HCT116 (cell line): ENCODE data around the gene TEX54. TPM values are rescaled to one million over a fixed set of nuclear protein-coding genes. Genes with fewer than 3 reads are reported as not detected.
A peak's percentile ranks its signal among the peaks of the same experiment; 100 is the strongest.

ENCODE experiments used
- ATAC-seq: fragments of 200-7000 bp; cut with Tn5 transposase; 2 replicates; pipeline ENCODE4 v1.9.1; 2020; ENCODE audit warnings: mild to moderate bottlenecking, moderate library complexity
- BruUV-seq: library from RNA; stranded (reverse); fragments of 400-500 nt; replicated peaks from 2 replicates; lab custom pipeline; 2021; lab: Mats Ljungman, UMichigan
- CTCF ChIA-PET: fragments of 300-600 bp; sonication (Branson Sonifier 250); formaldehyde crosslinking; loops from one replicate; lab custom pipeline; 2021; ENCODE audit warnings: antibody characterized with exemption; lab: Charles Lee
- POLR2A ChIA-PET: fragments of 300-600, 350-600 bp; sonication (Branson Sonifier 250); formaldehyde crosslinking; loops from one replicate; lab custom pipeline; 2021; ENCODE audit warnings: antibody characterized with exemption; lab: Charles Lee
- RAD21 ChIA-PET, 2 experiments: fragments of 300-600 bp; sonication (Branson Sonifier 250); formaldehyde crosslinking; loops; one replicate each; lab custom pipeline; 2023; ENCODE audit warnings: low total read pairs in 2 of 2; ENCODE audit not compliant: uncharacterized antibody in 2 of 2, unreplicated experiment in 2 of 2, low non-redundant PET in 1 of 2; lab: Charles Lee
- DNase-seq: peaks from one replicate; pipeline ENCODE4 v3.0.0-alpha.2; 2010; ENCODE audit warnings: low read depth, low spot score
- H2AFZ ChIP-seq: fragments of 200-600 bp; shearing (Covaris generic), sonication (generic); 2 replicates; pipeline ENCODE4 v1.6.1; 2017; ENCODE audit warnings: low read depth, mixed run types, mixed read lengths, antibody characterized with exemption, low read length; ENCODE audit not compliant: poor library complexity, severe bottlenecking
- H3K27ac ChIP-seq: 2 replicates; pipeline ENCODE4 v1.5.1; 2012; ENCODE audit warnings: low read depth, low read length
- H3K27me3 ChIP-seq: fragments of 200-600 bp; sonication (generic); 2 replicates; pipeline ENCODE4 v1.6.1; 2016; ENCODE audit warnings: mixed run types, low read length, mixed read lengths; ENCODE audit not compliant: insufficient read depth
- H3K36me3 ChIP-seq, 2 experiments: fragments of 200-500 bp in 1 of 2; fragments of 200-600 bp in 1 of 2; sonication (Bioruptor generic) in 1 of 2; sonication (generic) in 1 of 2; 2 replicates each; pipeline versions ENCODE4 v1.5.1 to v1.6.1; 2014 to 2016; ENCODE audit warnings: low read length in 2 of 2, inconsistent platforms in 1 of 2, mixed read lengths in 1 of 2, mixed run types in 1 of 2; ENCODE audit not compliant: insufficient read depth in 2 of 2, control insufficient read depth in 1 of 2
- H3K4me1 ChIP-seq, 2 experiments: fragments of 200-600 bp in 1 of 2; sonication (generic) in 1 of 2; 2 replicates each; pipeline versions ENCODE4 v1.5.1 to v1.6.1; 2012 to 2017; ENCODE audit warnings: low read length in 2 of 2, inconsistent platforms in 1 of 2, mild to moderate bottlenecking in 1 of 2, mixed read lengths in 1 of 2, mixed run types in 1 of 2, moderate library complexity in 1 of 2; ENCODE audit not compliant: insufficient read depth in 2 of 2, control insufficient read depth in 1 of 2
- H3K4me2 ChIP-seq: fragments of 200-600 bp; sonication (generic); 2 replicates; pipeline ENCODE4 v1.6.1; 2017; ENCODE audit warnings: mixed run types, low read length, mixed read lengths
- H3K4me3 ChIP-seq, 2 experiments: fragments of 200-600 bp in 1 of 2; sonication (generic) in 1 of 2; replicated peaks in 1 of 2; 2 replicates each; pipeline ENCODE4 v1.5.1; 2011 to 2016; ENCODE audit warnings: low read length in 2 of 2, control low read depth in 1 of 2, low read depth in 1 of 2, mild to moderate bottlenecking in 1 of 2, mixed read lengths in 1 of 2, mixed run types in 1 of 2
- H3K79me2 ChIP-seq: fragments of 200-600 bp; sonication (generic); 2 replicates; pipeline ENCODE4 v1.6.1; 2017; ENCODE audit warnings: mild to moderate bottlenecking, mixed run types, low read length, moderate library complexity, mixed read lengths; ENCODE audit not compliant: insufficient read depth
- H3K9ac ChIP-seq: fragments of 200-600 bp; sonication (generic); 2 replicates; pipeline ENCODE4 v1.6.1; 2016; ENCODE audit warnings: low read length, mixed read lengths
- H3K9me2 ChIP-seq: fragments of 200-600 bp; sonication (generic), shearing (Covaris generic); 2 replicates; pipeline ENCODE4 v1.6.1; 2017; ENCODE audit warnings: mixed run types, mild to moderate bottlenecking, moderate library complexity; ENCODE audit not compliant: insufficient read depth
- H3K9me3 ChIP-seq, 2 experiments: fragments of 200-500 bp in 1 of 2; fragments of 200-600 bp in 1 of 2; sonication (Bioruptor generic) in 1 of 2; sonication (generic) in 1 of 2; 2 replicates each; pipeline ENCODE4 v1.6.1; 2014 to 2017; ENCODE audit warnings: low read length in 2 of 2, mixed read lengths in 2 of 2, inconsistent platforms in 1 of 2, low read depth in 1 of 2, mild to moderate bottlenecking in 1 of 2, mixed run types in 1 of 2, moderate library complexity in 1 of 2; ENCODE audit not compliant: control insufficient read depth in 1 of 2, insufficient read depth in 1 of 2
- H4K20me1 ChIP-seq: fragments of 200-600 bp; sonication (generic), shearing (Covaris generic); 2 replicates; pipeline ENCODE4 v1.6.1; 2017; ENCODE audit warnings: mixed run types, mild to moderate bottlenecking, moderate library complexity; ENCODE audit not compliant: insufficient read depth
- CEBPB ChIP-seq: IDR thresholded peaks from 2 replicates; pipeline ENCODE4 v1.6.1; 2012; ENCODE audit warnings: low read depth
- CTCF ChIP-seq, 3 experiments: fragments of 200-600 bp in 1 of 3; sonication (generic) in 1 of 3; IDR thresholded peaks in 2 of 3; conservative IDR thresholded peaks in 1 of 3; 2 replicates each; pipeline ENCODE4 v1.5.1; 2012 to 2017; ENCODE audit warnings: low read depth in 2 of 3, low read length in 2 of 3, antibody characterized with exemption in 1 of 3, borderline replicate concordance in 1 of 3, control low read depth in 1 of 3, mild to moderate bottlenecking in 1 of 3, mixed read lengths in 1 of 3, mixed run types in 1 of 3, moderate library complexity in 1 of 3; ENCODE audit not compliant: insufficient read depth in 1 of 3
- EGR1 ChIP-seq: IDR thresholded peaks from 2 replicates; pipeline ENCODE4 v1.6.1; 2012; ENCODE audit warnings: low read depth
- ELF1 ChIP-seq: IDR thresholded peaks from 2 replicates; pipeline ENCODE4 v1.6.1; 2012; ENCODE audit warnings: low read depth, borderline replicate concordance
- EZH2 ChIP-seq: fragments of 200-600 bp; sonication (generic); IDR thresholded peaks from 2 replicates; pipeline ENCODE4 v1.6.1; 2017; ENCODE audit warnings: antibody characterized with exemption, mixed run types
- EZH2phosphoT487 ChIP-seq: fragments of 200-600 bp; IDR thresholded peaks from 2 replicates; pipeline ENCODE4 v1.6.1; 2018; ENCODE audit warnings: antibody characterized with exemption, borderline replicate concordance
- MAX ChIP-seq: IDR thresholded peaks from 2 replicates; pipeline ENCODE4 v1.6.1; 2012
- POLR2A ChIP-seq: IDR thresholded peaks from 2 replicates; pipeline ENCODE4 v1.7.0; 2011; ENCODE audit warnings: borderline replicate concordance; ENCODE audit not compliant: insufficient read depth, insufficient read length; ENCODE audit errors: extremely low read depth
- POLR2AphosphoS5 ChIP-seq: IDR thresholded peaks from 2 replicates; pipeline ENCODE4 v1.6.1; 2011; ENCODE audit warnings: mild to moderate bottlenecking, low read depth, low read length, moderate library complexity
- SIN3A ChIP-seq: IDR thresholded peaks from 2 replicates; pipeline ENCODE4 v1.6.1; 2012; ENCODE audit warnings: low read depth
- SP1 ChIP-seq: IDR thresholded peaks from 2 replicates; pipeline ENCODE4 v1.6.1; 2012; ENCODE audit warnings: low read depth
- TCF7L2 ChIP-seq: IDR thresholded peaks from 2 replicates; pipeline ENCODE4 v1.7.0; 2011; ENCODE audit warnings: borderline replicate concordance, inconsistent platforms; ENCODE audit not compliant: insufficient read depth, insufficient read length; ENCODE audit errors: extremely low read depth
- YY1 ChIP-seq: IDR thresholded peaks from 2 replicates; pipeline ENCODE4 v1.6.1; 2011; ENCODE audit warnings: low read length, low read depth, moderate library complexity, mild to moderate bottlenecking; ENCODE audit not compliant: insufficient replicate concordance; ENCODE audit errors: extremely low read depth
- ZBTB33 ChIP-seq: IDR thresholded peaks from 2 replicates; pipeline ENCODE4 v1.6.1; 2011; ENCODE audit warnings: mild to moderate bottlenecking, low read length, moderate library complexity; ENCODE audit not compliant: insufficient replicate concordance; ENCODE audit errors: extremely low read depth
- ZFX ChIP-seq: fragments of 450-650 bp; IDR thresholded peaks from 2 replicates; pipeline ENCODE4 v1.6.1; 2017
- ZNF274 ChIP-seq: fragments of 200-500 bp; sonication (Bioruptor generic); IDR thresholded peaks from 2 replicates; pipeline ENCODE4 v1.6.1; 2014; ENCODE audit warnings: mild to moderate bottlenecking, low read depth, low read length, inconsistent platforms
- intact Hi-C: fragments of 100-400 bp; cut with micrococcal nuclease; formaldehyde crosslinking; loops from 2 replicates; pipeline ENCODE4 v1.10.0; 2022
- total RNA-seq: library from RNA; stranded (reverse); gene quantifications from one replicate; pipeline ENCODE4 v1.2.1, GENCODE V29; 2021; ENCODE audit not compliant: unreplicated experiment

TEX54 gene
- total RNA-seq, 1 experiment from 2014 or later: not detected

GRCh38 chr11:62787005-62787759 lies 45.5 kb downstream of the TEX54 start, which contains the start of gene TMEM179B:
TMEM179B (plus strand) TSS chr11:62787402; CDS start chr11:62787432, 30 bp downstream.
- H3K9ac ChIP-seq: peak within 1 kb of the TSS; percentile 86
- RAD21 ChIA-PET: interaction anchor here in 1 of 2 experiments (0.6 to 1.0 kb wide), 2 partner anchors 33 to 106 kb away, joined by 3 to 4 read pairs; partner anchors contain the start of gene ZBTB3
- no TSS peak for BruUV-seq
- TF ChIP-seq SIN3A (no peak), EZH2 (no peak), EZH2phosphoT487 (no peak), POLR2A (peak; percentile 90), ELF1 (no peak), CEBPB (no peak), MAX (no peak), ZBTB33 (peak; percentile 58), CTCF (IDR thresholded peaks at IDR 0.05 in 2 of 3, conservative IDR thresholded peaks at IDR 0.05 in 1 of 3; ENCODE audit: borderline replicate concordance in 1 of 3, insufficient read depth in 1 of 3, low read depth in 2 of 3, low read length in 2 of 3) (peak in 2 of 3 experiments; percentile 41 to 73; a peak in 4 of 6 replicates), POLR2AphosphoS5 (peak; percentile 98), ZFX (peak; percentile 95; the same call in 1 of the 2 replicates), TCF7L2 (peak; percentile 27), EGR1 (no peak), YY1 (peak; percentile 93), ZNF274 (no peak), SP1 (no peak)
- TF ChIP-seq, all 23 proteins: peak for 7
- H3K9me2 ChIP-seq: no peaks in the 10 kb centered on the region
- intact Hi-C loops: loop anchor here (2.0 to 5.0 kb wide), 3 partner anchors 54 to 115 kb away; partner anchors contain the start of genes LBHD1, SLC3A2 and UQCC3
- peaks cover 51% of the 10 kb centered on the region for H3K79me2 ChIP-seq
- H2AFZ ChIP-seq: no peak within 1 kb of the TSS
- H3K36me3 ChIP-seq: peaks cover 0 to 20% of the 10 kb centered on the region in 2 experiments; a peak in 1 of 4 replicates
- no peaks in the 10 kb centered on the region for H3K27me3 ChIP-seq
- H4K20me1 ChIP-seq: no peaks in the 10 kb centered on the region
- H3K4me2 ChIP-seq: peak within 1 kb of the TSS; percentile 91
- ATAC-seq: peak; percentile 71
- H3K27ac ChIP-seq: peak within 1 kb of the TSS; percentile 96
- peak within 1 kb of the TSS; percentile 62 to 80 for H3K4me3 ChIP-seq
- ChIA-PET POLR2A (interaction anchor here (0.6 to 6.1 kb wide), 9 partner anchors 16 to 69 kb away, joined by 3 to 82 read pairs (median 7); partner anchors contain the start of genes NXF1, TAF6L, WDR74 and ZBTB3), CTCF (interaction anchor here (0.8 to 2.5 kb wide), 26 partner anchors 10 to 392 kb away, joined by 3 to 27 read pairs (median 4); partner anchors contain the start of genes C11orf98, CSKMT, HNRNPUL2 and POLR2G)
- DNase-seq: peak; percentile 98
- no peaks in the 10 kb centered on the region for H3K9me3 ChIP-seq
- H3K4me1 ChIP-seq: peaks cover 18 to 41% of the 10 kb centered on the region in 2 experiments; a peak in 3 of 4 replicates
